ENCODE results near the gene RTL10.

Gene RTL10

GRCh38 chr22:19875061-19875530 lies 20.4 kb upstream of the RTL10 start:
- no peak for DNase-seq
- no peak for TF ChIP-seq CTCF (IDR thresholded peaks at IDR 0.05; ENCODE audit: low read depth, low read length, missing control alignments)
- H3K4me3 ChIP-seq (ENCODE audit: low read depth, low read length) = no peak overlapping the region
- H3K27ac ChIP-seq = no peak overlapping the region
- in situ Hi-C loops (cut with HindIII; ENCODE audit: low pct_ligation_motif_present, low sequenced_read_pairs) = no loop called here
- H3K27me3 ChIP-seq (replicated peaks) = no peaks in the 10 kb centered on the region
- H3K36me3 ChIP-seq (replicated peaks) = no peaks in the 10 kb centered on the region

- no peak for DNase-seq
- Histone ChIP-seq H3K27ac (no peak overlapping the region), H3K4me3 (ENCODE audit: low read depth, low read length) (no peak overlapping the region), H3K27me3 (replicated peaks) (no peaks in the 10 kb centered on the region), H3K36me3 (replicated peaks) (no peaks in the 10 kb centered on the region)
- in situ Hi-C loops (cut with HindIII; ENCODE audit: low pct_ligation_motif_present, low sequenced_read_pairs) = no loop called here
- no peak for TF ChIP-seq CTCF (IDR thresholded peaks at IDR 0.05; ENCODE audit: low read depth, low read length, missing control alignments)
Observed at GRCh38 chr22:19874307-19875060, 19.8 kb upstream of the RTL10 start.

- TF ChIP-seq CTCF (IDR thresholded peaks at IDR 0.05; ENCODE audit: low read depth, low read length, missing control alignments) = no peak
- no peak overlapping the region for H3K27ac ChIP-seq
- no peak for DNase-seq
- H3K27me3 ChIP-seq (replicated peaks) = no peaks in the 10 kb centered on the region
- in situ Hi-C loops (cut with HindIII; ENCODE audit: low pct_ligation_motif_present, low sequenced_read_pairs) = no loop called here
- no peaks in the 10 kb centered on the region for H3K36me3 ChIP-seq (replicated peaks)
- H3K4me3 ChIP-seq (ENCODE audit: low read depth, low read length) = no peak overlapping the region
Observed at GRCh38 chr22:19873960-19874306, 19.3 kb upstream of the RTL10 start.

GRCh38 chr22:19873138-19873959 lies 18.7 kb upstream of the RTL10 start:
- H3K4me3 ChIP-seq (ENCODE audit: low read depth, low read length) = no peak overlapping the region
- no peak for TF ChIP-seq CTCF (IDR thresholded peaks at IDR 0.05; ENCODE audit: low read depth, low read length, missing control alignments)
- H3K36me3 ChIP-seq (replicated peaks) = no peaks in the 10 kb centered on the region
- no peak overlapping the region for H3K27ac ChIP-seq
- in situ Hi-C loops (cut with HindIII; ENCODE audit: low pct_ligation_motif_present, low sequenced_read_pairs) = no loop called here
- H3K27me3 ChIP-seq (replicated peaks) = no peaks in the 10 kb centered on the region
- DNase-seq = no peak

GRCh38 chr22:19872779-19873137 lies 18.1 kb upstream of the RTL10 start:
- Histone ChIP-seq H3K27ac (no peak overlapping the region), H3K36me3 (replicated peaks) (no peaks in the 10 kb centered on the region), H3K4me3 (ENCODE audit: low read depth, low read length) (no peak overlapping the region), H3K27me3 (replicated peaks) (no peaks in the 10 kb centered on the region)
- in situ Hi-C loops (cut with HindIII; ENCODE audit: low pct_ligation_motif_present, low sequenced_read_pairs) = no loop called here
- DNase-seq = no peak
- no peak for TF ChIP-seq CTCF (IDR thresholded peaks at IDR 0.05; ENCODE audit: low read depth, low read length, missing control alignments)

All from brain microvascular endothelial cell (primary cell).